Measurements from ENCODE around the gene CORIN.

GRCh38 chr4:47669946-47670345 lies 167.9 kb downstream of the CORIN start:
- TF ChIP-seq CTCF (IDR thresholded peaks at IDR 0.05) (no peak), POLR2A (IDR thresholded peaks at IDR 0.05) (no peak)
